ENCODE data around the gene MRPL47. TPM values are rescaled to one million over a fixed set of nuclear protein-coding genes. Genes with fewer than 3 reads are reported as not detected.

The MRPL47 gene
- total and polyA plus RNA-seq, 2 of the 13 experiments (the other 11 are each of a cell fraction or from before 2014, with no cell fraction given), result 36.1 to 83.8 TPM

DNA sequence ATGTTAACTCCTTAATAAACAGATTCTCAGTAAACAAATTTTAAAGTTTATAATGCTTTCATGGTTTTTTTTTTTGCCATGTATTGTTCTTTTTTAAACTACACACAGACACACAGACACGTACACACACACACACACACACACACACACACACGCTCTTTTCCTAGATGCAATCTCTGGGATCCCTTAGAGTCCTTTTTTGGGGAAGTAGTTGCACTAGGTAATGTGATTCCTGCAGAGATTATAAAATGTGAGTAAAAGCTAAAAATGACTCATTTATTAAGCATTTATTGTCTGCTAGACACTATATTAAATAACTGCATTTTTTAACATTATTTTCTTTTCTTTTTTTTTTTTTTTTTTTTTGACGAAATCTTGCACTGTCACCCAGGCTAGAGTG is 20.0 kb upstream of the MRPL47 start:
- BruUV-seq (replicated peaks), result no TSS peak
- intact Hi-C loops (cut with micrococcal nuclease; ENCODE audit: unreplicated experiment) (no loop called here), in situ Hi-C loops (cut with HindIII; ENCODE audit: extremely low pct_ligation_motif_present, low pct_unique_long_range_greater_than_20kb) (no loop called here)
- no peak overlapping the region for H3K27ac ChIP-seq (ENCODE audit: extremely low read length, insufficient read depth, low read length)
- ATAC-seq (no peak), FAIRE-seq (no peak), DNase-seq (ENCODE audit: low spot score) (no peak)
- CTCF ChIA-PET (ENCODE audit: low intra/inter-chr PET ratio, low total read pairs), result no interaction called here
- H2AFZ ChIP-seq (ENCODE audit: low read length), result no peak overlapping the region
- 77% methylated on average over 3 of the region's 3 CpGs for WGBS (ENCODE audit: low lambda C conversion rate)
- no peaks in the 10 kb centered on the region for H4K20me1 ChIP-seq (ENCODE audit: insufficient read depth, low read length)
- H3K9me3 ChIP-seq (ENCODE audit: low read length), result no peaks in the 10 kb centered on the region
- no peaks in the 10 kb centered on the region for H3K79me2 ChIP-seq (ENCODE audit: insufficient read depth, low read length)
- H3K4me1 ChIP-seq (ENCODE audit: insufficient read depth, low read length), result no peaks in the 10 kb centered on the region
- H3K36me3 ChIP-seq (replicated peaks in 1 of 2; ENCODE audit: control insufficient read depth in 1 of 2, insufficient read depth in 2 of 2, low read length in 2 of 2), result peaks cover 4 to 32% of the 10 kb centered on the region in 2 experiments; a peak in 4 of 5 replicates
- no peak overlapping the region for H3K9ac ChIP-seq (ENCODE audit: insufficient read depth, low read depth, low read length)
- H3K4me3 ChIP-seq (replicated peaks in 1 of 3; ENCODE audit: insufficient read depth in 1 of 3, low read depth in 2 of 3, low read length in 3 of 3), result no peak overlapping the region
- no peak overlapping the region for H3K4me2 ChIP-seq (ENCODE audit: low read depth, low read length)
- POLR2A ChIA-PET, result no interaction called here
- H3K27me3 ChIP-seq (ENCODE audit: control insufficient read depth in 1 of 2, insufficient read depth in 2 of 2, low read length in 2 of 2), result no peaks in the 10 kb centered on the region
- TF ChIP-seq ZNF3 (CRISPR knock-in tag; IDR thresholded peaks at IDR 0.05), result no peak
- no peak for TF ChIP-seq HIVEP1 (CRISPR knock-in tag; IDR thresholded peaks at IDR 0.05)
- no peak for TF ChIP-seq NBN (conservative IDR thresholded peaks at IDR 0.05)
- TF ChIP-seq ESRRA (CRISPR knock-in tag; IDR thresholded peaks at IDR 0.05; ENCODE audit: low read depth), result no peak
- no peak for TF ChIP-seq AFF4 (CRISPR knock-in tag; IDR thresholded peaks at IDR 0.05)
- no peak for TF ChIP-seq KLF6 (CRISPR knock-in tag; IDR thresholded peaks at IDR 0.05)
- TF ChIP-seq ZFP82 (CRISPR knock-in tag; IDR thresholded peaks at IDR 0.05; ENCODE audit: borderline replicate concordance), result no peak
- TF ChIP-seq TRIM22 (IDR thresholded peaks at IDR 0.05), result no peak
- TF ChIP-seq ZNF30 (CRISPR knock-in tag; IDR thresholded peaks at IDR 0.05), result no peak
- TF ChIP-seq ZUFSP (CRISPR knock-in tag; IDR thresholded peaks at IDR 0.05; ENCODE audit: borderline replicate concordance), result no peak
- no peak for TF ChIP-seq FOXA1 (IDR thresholded peaks at IDR 0.05)
- no peak for TF ChIP-seq FOXA1 (CRISPR knock-in tag; IDR thresholded peaks at IDR 0.05)
- TF ChIP-seq ZBTB42 (CRISPR knock-in tag; IDR thresholded peaks at IDR 0.05), result no peak
- TF ChIP-seq EP300 (IDR thresholded peaks at IDR 0.05; ENCODE audit: low read depth in 2 of 2, low read length in 2 of 2), result no peak
- no peak for TF ChIP-seq EP300 (CRISPR knock-in tag; IDR thresholded peaks at IDR 0.05; ENCODE audit: borderline replicate concordance)
- no peak for TF ChIP-seq ZNF256 (CRISPR knock-in tag; conservative IDR thresholded peaks at IDR 0.05)
- TF ChIP-seq GMEB1 (CRISPR knock-in tag; IDR thresholded peaks at IDR 0.05; ENCODE audit: borderline replicate concordance), result no peak
- TF ChIP-seq AKAP8 (CRISPR knock-in tag; IDR thresholded peaks at IDR 0.05), result no peak
